ENCODE results near the gene HPDL. TPM values are rescaled to one million over a fixed set of nuclear protein-coding genes. Genes with fewer than 3 reads are reported as not detected.

Gene HPDL
- total and polyA plus RNA-seq, 2 of the 8 experiments (the other 6 are each of a cell fraction or from before 2014, with no cell fraction given) = 58.5 to 62.7 TPM

GRCh38 chr1:45331436-45332345 is 5.0 kb downstream of the HPDL start (continued):
- no peak for TF ChIP-seq CHD7 (IDR thresholded peaks at IDR 0.05; ENCODE audit: insufficient replicate concordance, low read length)

Data from H1 (cell line).